Measurements from ENCODE around the gene NYAP1. TPM values are rescaled to one million over a fixed set of nuclear protein-coding genes. Genes with fewer than 3 reads are reported as not detected.
A peak's percentile ranks its signal among the peaks of the same experiment; 100 is the strongest.

Gene NYAP1
- total RNA-seq, 3 donors from 2014 or later (not counting 1 experiment from before 2014, with no cell fraction given), result 0.12 to 0.13 TPM; not detected in 1

DNA sequence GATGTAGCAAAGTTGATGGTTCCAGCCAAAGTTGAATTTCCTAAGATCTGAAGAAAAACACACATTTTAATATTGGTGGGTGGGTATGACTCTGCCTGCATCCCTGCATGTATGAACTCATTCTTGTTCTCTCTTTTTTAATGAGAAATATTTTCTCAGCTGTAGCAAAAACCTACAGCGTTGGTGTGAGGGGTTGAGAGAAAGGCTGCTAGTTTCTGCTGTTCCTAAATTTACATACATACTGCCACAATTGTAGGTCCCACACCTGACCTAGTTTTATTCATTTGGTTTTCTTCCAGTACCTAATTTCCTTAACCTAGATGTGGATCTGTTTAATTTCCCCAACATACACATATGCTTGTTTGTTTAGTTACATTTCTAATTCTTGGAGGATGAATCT, 59.9 kb downstream of the NYAP1 start:
- Mint-ChIP-seq H3K27ac (peak overlapping the region; percentile 94 to 95), H3K9me3 (no peaks in the 10 kb centered on the region)

GRCh38 chr7:100544386-100544785, 60.7 kb downstream of the NYAP1 start:
- H3K27ac ChIP-seq (ENCODE audit: low read length), result peak overlapping the region; percentile 76
- intact Hi-C loops (cut with micrococcal nuclease), result loop anchor here (2.0 kb wide), 1 partner anchor 14 kb away; no protein-coding TSS in a partner anchor
- H3K4me1 ChIP-seq (ENCODE audit: control insufficient read depth, insufficient read depth, low read length), result peaks cover 82% of the 10 kb centered on the region
- Mint-ChIP-seq H3K4me3 (peak overlapping the region; percentile 54), H3K36me3 (no peaks in the 10 kb centered on the region), H3K4me1 (peaks cover 86 to 89% of the 10 kb centered on the region in 2 donors), H3K9me3 (no peaks in the 10 kb centered on the region), H3K27ac (peak overlapping the region; percentile 94 to 95), H3K27me3 (ENCODE audit: low read depth in 2 of 2) (no peaks in the 10 kb centered on the region)
- WGBS (ENCODE audit: insufficient coverage), result 18% methylated on average over 4 of the region's 5 CpGs
- H3K4me3 ChIP-seq (ENCODE audit: low read length), result no peak overlapping the region
- no peaks in the 10 kb centered on the region for H3K9me3 ChIP-seq (ENCODE audit: control insufficient read depth, insufficient read depth, low read length)
- TF ChIP-seq, protein P1, sequence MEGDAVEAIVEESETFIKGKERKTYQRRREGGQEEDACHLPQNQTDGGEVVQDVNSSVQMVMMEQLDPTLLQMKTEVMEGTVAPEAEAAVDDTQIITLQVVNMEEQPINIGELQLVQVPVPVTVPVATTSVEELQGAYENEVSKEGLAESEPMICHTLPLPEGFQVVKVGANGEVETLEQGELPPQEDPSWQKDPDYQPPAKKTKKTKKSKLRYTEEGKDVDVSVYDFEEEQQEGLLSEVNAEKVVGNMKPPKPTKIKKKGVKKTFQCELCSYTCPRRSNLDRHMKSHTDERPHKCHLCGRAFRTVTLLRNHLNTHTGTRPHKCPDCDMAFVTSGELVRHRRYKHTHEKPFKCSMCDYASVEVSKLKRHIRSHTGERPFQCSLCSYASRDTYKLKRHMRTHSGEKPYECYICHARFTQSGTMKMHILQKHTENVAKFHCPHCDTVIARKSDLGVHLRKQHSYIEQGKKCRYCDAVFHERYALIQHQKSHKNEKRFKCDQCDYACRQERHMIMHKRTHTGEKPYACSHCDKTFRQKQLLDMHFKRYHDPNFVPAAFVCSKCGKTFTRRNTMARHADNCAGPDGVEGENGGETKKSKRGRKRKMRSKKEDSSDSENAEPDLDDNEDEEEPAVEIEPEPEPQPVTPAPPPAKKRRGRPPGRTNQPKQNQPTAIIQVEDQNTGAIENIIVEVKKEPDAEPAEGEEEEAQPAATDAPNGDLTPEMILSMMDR (IDR thresholded peaks at IDR 0.05), result no peak
- H3K27me3 ChIP-seq (ENCODE audit: control insufficient read depth, insufficient read depth, low read length), result no peaks in the 10 kb centered on the region
- DNase-seq (no peak), ATAC-seq (no peak)
- H3K36me3 ChIP-seq (ENCODE audit: control insufficient read depth, insufficient read depth, low read length), result peaks cover 4% of the 10 kb centered on the region

More for the DNA sequence above, 59.9 kb downstream of the NYAP1 start:
- H3K27me3 ChIP-seq (ENCODE audit: control insufficient read depth, insufficient read depth, low read length), result no peaks in the 10 kb centered on the region
- H3K9me3 ChIP-seq (ENCODE audit: control insufficient read depth, insufficient read depth, low read length), result no peaks in the 10 kb centered on the region
- peaks cover 75% of the 10 kb centered on the region for H3K4me1 ChIP-seq (ENCODE audit: control insufficient read depth, insufficient read depth, low read length)
- peak overlapping the region; percentile 16 for H3K27ac ChIP-seq (ENCODE audit: low read length)
- intact Hi-C loops (cut with micrococcal nuclease), result no loop called here
- no peaks in the 10 kb centered on the region for H3K27me3 Mint-ChIP-seq (ENCODE audit: low read depth in 2 of 2)
- no peaks in the 10 kb centered on the region for H3K36me3 ChIP-seq (ENCODE audit: control insufficient read depth, insufficient read depth, low read length)
- ATAC-seq, result no peak
- no CpG with 5 or more reads among the region's 1 CpG for WGBS (ENCODE audit: insufficient coverage)
- H3K4me1 Mint-ChIP-seq, result peaks cover 90 to 92% of the 10 kb centered on the region in 2 donors
- DNase-seq, result no peak
- no peak overlapping the region for H3K4me3 ChIP-seq (ENCODE audit: low read length)
- no peaks in the 10 kb centered on the region for H3K36me3 Mint-ChIP-seq
- H3K4me3 Mint-ChIP-seq, result peak overlapping the region; percentile 41
- TF ChIP-seq, protein P1 (IDR thresholded peaks at IDR 0.05), result no peak

Other genes starting within 250 kb of the NYAP1 start
- not detected for gene SPDYE3, start 176.2 kb upstream of the NYAP1 start, total RNA-seq
- 100 to 1,000 TPM; 143 to 206 (median 157) TPM for gene PILRB, start 125.8 kb upstream of the NYAP1 start, total RNA-seq
- gene PILRA, start 110.4 kb upstream of the NYAP1 start, total RNA-seq, result 10 to 100 TPM; 18.8 to 38.8 (median 29.4) TPM
- 1 to 10 TPM; 5.6 to 7.8 (median 7.2) TPM for gene ZCWPW1, start 55.2 kb upstream of the NYAP1 start, total RNA-seq
- gene MEPCE, start 54.1 kb upstream of the NYAP1 start, total RNA-seq, result 10 to 100 TPM; 48.1 to 54.9 (median 54.1) TPM
- 10 to 100 TPM; 41.0 to 45.1 (median 44.7) TPM for gene PPP1R35, start 47.4 kb upstream of the NYAP1 start, total RNA-seq
- 1 to 10 TPM; 2.3 to 4.1 (median 3.9) TPM for gene SPACDR, start 19.7 kb upstream of the NYAP1 start, total RNA-seq
- gene TSC22D4, start 4.7 kb upstream of the NYAP1 start, total RNA-seq, result 100 to 1,000 TPM; 140 to 173 (median 168) TPM
- 10 to 100 TPM; 21.5 to 32.6 (median 22.2) TPM for gene AGFG2, start 55.3 kb downstream of the NYAP1 start, total RNA-seq
- 10 to 100 TPM; 25.9 to 46.4 (median 32.5) TPM for gene SAP25, start 90.0 kb downstream of the NYAP1 start, total RNA-seq
- gene LRCH4, start 102.2 kb downstream of the NYAP1 start, total RNA-seq, result 100 to 1,000 TPM; 282 to 296 (median 289) TPM
- gene FBXO24, start 102.4 kb downstream of the NYAP1 start, total RNA-seq, result under 1 TPM; 0.45 to 0.94 (median 0.88) TPM
- 10 to 100 TPM; 18.4 to 24.8 (median 21.7) TPM for gene PCOLCE, start 118.4 kb downstream of the NYAP1 start, total RNA-seq
- 10 to 100 TPM; 14.5 to 15.9 (median 15.5) TPM for gene MOSPD3, start 128.6 kb downstream of the NYAP1 start, total RNA-seq
- gene TFR2, start 157.6 kb downstream of the NYAP1 start, total RNA-seq, result 10 to 100 TPM in 2 of 3 donors, 1 to 10 TPM in 1; 9.8 to 13.8 (median 12.0) TPM
- not detected for gene ACTL6B, start 172.5 kb downstream of the NYAP1 start, total RNA-seq
- gene GNB2, start 189.8 kb downstream of the NYAP1 start, total RNA-seq, result 100 to 1,000 TPM; 194 to 227 (median 212) TPM
- 100 to 1,000 TPM in 2 of 3 donors, 10 to 100 TPM in 1; 92.0 to 102 (median 101) TPM for gene GIGYF1, start 210.3 kb downstream of the NYAP1 start, total RNA-seq
- gene POP7, start 222.2 kb downstream of the NYAP1 start, total RNA-seq, result 10 to 100 TPM; 17.6 to 22.1 (median 17.6) TPM
- not detected for gene EPO, start 236.5 kb downstream of the NYAP1 start, total RNA-seq
- gene ZAN, start 249.7 kb downstream of the NYAP1 start, total RNA-seq, result not detected